Thyroid gland (tissue), 4 donors: ENCODE results near the gene ENTPD7.

Experiments
- POLR2A ChIP-seq, 2 donors: fragments of 450-650 bp; IDR thresholded peaks; one replicate each; pipeline ENCODE4 v1.6.1; 2017; ENCODE audit warnings: antibody characterized with exemption in 2 of 2, mild to moderate bottlenecking in 2 of 2, moderate library complexity in 1 of 2
- TF ChIP-seq, protein P1 (sequence below), 6 experiments: fragments of 200-600 bp in 3 of 6; fragments of 450-650 bp in 3 of 6; sonication (generic) in 3 of 6; IDR thresholded peaks; one replicate each; pipeline ENCODE4 v1.5.1; 2016 to 2019; ENCODE audit warnings: antibody characterized with exemption in 6 of 6, mild to moderate bottlenecking in 2 of 6, inconsistent platforms in 1 of 6, moderate library complexity in 1 of 6

DNA sequence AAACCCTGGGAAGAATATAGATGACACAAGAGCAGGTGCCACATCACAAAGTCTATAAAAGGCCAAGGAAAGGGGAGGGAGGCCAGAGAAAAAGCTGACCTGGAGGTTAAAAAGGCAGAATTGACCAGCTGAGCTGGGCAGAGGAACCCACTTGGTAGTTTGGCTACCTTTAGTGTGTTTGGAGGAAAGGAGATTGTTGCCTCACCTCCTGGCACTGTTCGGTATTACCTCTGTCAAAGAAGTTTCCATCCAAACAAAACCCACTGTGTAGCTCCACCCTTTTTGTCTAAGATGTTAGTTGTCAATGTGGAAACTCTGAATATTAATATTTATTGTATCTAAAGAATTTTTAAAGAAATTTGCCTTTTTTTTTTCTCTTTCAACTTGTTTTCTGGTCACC lies 23.4 kb downstream of the ENTPD7 start:
- TF ChIP-seq, protein P1, sequence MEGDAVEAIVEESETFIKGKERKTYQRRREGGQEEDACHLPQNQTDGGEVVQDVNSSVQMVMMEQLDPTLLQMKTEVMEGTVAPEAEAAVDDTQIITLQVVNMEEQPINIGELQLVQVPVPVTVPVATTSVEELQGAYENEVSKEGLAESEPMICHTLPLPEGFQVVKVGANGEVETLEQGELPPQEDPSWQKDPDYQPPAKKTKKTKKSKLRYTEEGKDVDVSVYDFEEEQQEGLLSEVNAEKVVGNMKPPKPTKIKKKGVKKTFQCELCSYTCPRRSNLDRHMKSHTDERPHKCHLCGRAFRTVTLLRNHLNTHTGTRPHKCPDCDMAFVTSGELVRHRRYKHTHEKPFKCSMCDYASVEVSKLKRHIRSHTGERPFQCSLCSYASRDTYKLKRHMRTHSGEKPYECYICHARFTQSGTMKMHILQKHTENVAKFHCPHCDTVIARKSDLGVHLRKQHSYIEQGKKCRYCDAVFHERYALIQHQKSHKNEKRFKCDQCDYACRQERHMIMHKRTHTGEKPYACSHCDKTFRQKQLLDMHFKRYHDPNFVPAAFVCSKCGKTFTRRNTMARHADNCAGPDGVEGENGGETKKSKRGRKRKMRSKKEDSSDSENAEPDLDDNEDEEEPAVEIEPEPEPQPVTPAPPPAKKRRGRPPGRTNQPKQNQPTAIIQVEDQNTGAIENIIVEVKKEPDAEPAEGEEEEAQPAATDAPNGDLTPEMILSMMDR (IDR thresholded peaks at IDR 0.05) = peak in 1 of 6 experiments; percentile 21
- TF ChIP-seq POLR2A (IDR thresholded peaks at IDR 0.05) = no peak
